BE2C (cell line): ENCODE measurements around the gene RNF31.

Source experiments
- DNase-seq: peaks from one replicate; pipeline ENCODE4 v3.0.0-alpha.2; 2020
- H3K27me3 ChIP-seq: fragments of 250-450 bp; sonication (Bioruptor Pico); 2 replicates; pipeline ENCODE4 v1.5.1; 2020; ENCODE audit warnings: mild to moderate bottlenecking
- H3K36me3 ChIP-seq: fragments of 250-450 bp; sonication (Bioruptor Pico); 2 replicates; pipeline ENCODE4 v1.5.1; 2020; ENCODE audit warnings: mild to moderate bottlenecking
- H3K4me1 ChIP-seq: fragments of 250-450 bp; sonication (Bioruptor Pico); 2 replicates; pipeline ENCODE4 v1.5.1; 2020
- H3K4me3 ChIP-seq: 2 replicates; pipeline ENCODE4 v1.5.1; 2011; ENCODE audit warnings: low read depth, low read length
- H3K9me3 ChIP-seq: fragments of 250-450 bp; sonication (Bioruptor Pico); 2 replicates; pipeline ENCODE4 v1.5.1; 2020
- TF ChIP-seq, protein P1 (sequence below): IDR thresholded peaks from 2 replicates; pipeline ENCODE4 v1.5.1; 2012; ENCODE audit warnings: mild to moderate bottlenecking, low read depth, low read length

RNF31 gene

DNA sequence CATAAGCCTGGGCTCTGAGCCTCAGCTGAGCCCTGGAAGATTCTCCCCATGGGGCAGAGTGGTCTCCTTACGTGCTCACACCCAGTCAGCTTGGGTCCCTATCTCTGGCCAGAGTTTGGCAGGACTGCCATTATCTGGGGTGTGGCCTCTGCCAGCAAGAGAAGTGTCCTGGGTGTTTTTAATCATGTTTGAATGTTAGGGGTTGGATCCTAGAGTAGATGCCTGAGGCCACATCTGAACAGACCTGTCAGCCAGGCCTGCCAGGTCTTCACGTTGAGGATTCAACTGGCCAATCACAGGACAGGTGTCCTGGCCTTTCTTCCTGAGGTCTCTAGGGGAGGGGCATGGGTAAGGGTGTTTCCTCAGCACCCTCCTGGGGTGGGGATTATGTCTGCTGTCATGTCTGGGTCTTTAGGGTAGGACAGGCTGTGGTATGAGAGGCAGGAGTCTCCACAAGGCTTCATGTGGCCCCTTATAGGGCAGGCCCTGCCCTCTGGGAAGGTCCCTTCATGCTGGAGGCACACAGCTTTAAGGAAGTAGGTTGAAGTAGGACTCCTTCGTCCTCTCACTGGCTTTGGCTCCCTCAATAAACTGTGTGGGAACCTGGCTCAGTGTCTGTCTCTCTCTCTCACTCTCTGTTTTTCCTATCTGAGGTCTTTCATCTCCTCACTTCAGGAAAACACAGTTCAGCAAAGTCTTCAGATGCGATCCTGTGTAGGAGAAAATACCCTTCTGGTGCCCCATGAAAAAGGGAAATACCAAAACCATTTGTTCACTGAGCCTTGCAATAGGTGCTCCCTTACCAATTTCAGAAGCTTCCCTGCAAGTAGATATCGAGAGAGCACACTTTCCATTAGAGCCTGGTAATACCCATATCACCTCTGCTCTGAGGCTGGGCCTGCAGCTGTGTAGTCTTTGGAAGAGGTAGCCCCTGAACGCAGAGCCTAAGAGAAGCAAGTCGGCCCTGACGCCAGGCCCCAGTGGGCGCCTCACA, 23.6 kb upstream of the RNF31 start:
- Histone ChIP-seq H3K27me3 (no peaks in the 10 kb centered on the region), H3K36me3 (peaks cover 14% of the 10 kb centered on the region), H3K9me3 (no peaks in the 10 kb centered on the region), H3K4me3 (no peak overlapping the region), H3K4me1 (no peaks in the 10 kb centered on the region)
- DNase-seq: no peak
- TF ChIP-seq, protein P1, sequence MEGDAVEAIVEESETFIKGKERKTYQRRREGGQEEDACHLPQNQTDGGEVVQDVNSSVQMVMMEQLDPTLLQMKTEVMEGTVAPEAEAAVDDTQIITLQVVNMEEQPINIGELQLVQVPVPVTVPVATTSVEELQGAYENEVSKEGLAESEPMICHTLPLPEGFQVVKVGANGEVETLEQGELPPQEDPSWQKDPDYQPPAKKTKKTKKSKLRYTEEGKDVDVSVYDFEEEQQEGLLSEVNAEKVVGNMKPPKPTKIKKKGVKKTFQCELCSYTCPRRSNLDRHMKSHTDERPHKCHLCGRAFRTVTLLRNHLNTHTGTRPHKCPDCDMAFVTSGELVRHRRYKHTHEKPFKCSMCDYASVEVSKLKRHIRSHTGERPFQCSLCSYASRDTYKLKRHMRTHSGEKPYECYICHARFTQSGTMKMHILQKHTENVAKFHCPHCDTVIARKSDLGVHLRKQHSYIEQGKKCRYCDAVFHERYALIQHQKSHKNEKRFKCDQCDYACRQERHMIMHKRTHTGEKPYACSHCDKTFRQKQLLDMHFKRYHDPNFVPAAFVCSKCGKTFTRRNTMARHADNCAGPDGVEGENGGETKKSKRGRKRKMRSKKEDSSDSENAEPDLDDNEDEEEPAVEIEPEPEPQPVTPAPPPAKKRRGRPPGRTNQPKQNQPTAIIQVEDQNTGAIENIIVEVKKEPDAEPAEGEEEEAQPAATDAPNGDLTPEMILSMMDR: no peak

DNA sequence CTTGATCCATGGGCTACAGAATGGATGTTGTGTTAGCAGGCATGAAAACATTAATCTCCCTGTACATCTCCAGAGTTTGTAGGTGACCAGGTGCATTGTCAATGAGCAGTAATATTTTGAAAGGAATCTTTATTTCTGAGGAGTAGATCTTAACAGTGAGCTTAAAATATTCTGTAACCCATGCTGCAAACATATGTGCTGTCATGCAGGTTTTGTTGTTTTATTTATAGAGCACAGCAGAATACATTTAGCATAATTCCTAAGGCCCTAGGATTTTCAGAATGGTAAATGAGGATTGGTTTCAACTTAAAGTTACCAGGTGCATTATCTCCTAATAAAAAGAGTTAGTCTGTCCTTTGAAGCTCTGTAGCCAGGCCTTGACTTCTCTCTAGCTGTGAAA, 20.4 kb upstream of the RNF31 start:
- TF ChIP-seq, protein P1: no peak
- no peak for DNase-seq
- no peaks in the 10 kb centered on the region for H3K36me3 ChIP-seq
- no peak overlapping the region for H3K4me3 ChIP-seq
- no peaks in the 10 kb centered on the region for H3K9me3 ChIP-seq
- no peaks in the 10 kb centered on the region for H3K27me3 ChIP-seq
- H3K4me1 ChIP-seq: no peaks in the 10 kb centered on the region

DNA sequence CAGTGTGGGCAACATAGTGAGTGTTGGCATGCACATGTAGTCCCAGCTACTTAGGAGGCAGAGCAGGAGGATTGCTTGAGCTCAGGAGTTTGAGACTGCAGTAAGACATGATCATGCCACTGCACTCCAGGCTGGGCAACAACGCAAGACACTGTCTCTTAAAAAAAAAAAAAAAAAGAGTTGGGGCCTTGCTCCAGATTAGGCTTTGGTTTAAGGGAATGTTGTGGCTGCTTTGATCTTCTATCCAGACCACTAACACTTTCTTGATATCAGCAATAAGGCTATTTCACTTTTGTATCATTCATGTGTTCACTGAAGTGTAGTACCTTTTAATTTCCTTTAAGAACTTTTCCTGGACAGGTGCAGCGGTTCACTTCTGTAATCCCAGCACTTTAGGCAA, 19.6 kb upstream of the RNF31 start:
- Histone ChIP-seq H3K36me3 (no peaks in the 10 kb centered on the region), H3K4me3 (no peak overlapping the region), H3K9me3 (no peaks in the 10 kb centered on the region), H3K4me1 (no peaks in the 10 kb centered on the region), H3K27me3 (no peaks in the 10 kb centered on the region)
- DNase-seq: no peak
- TF ChIP-seq, protein P1: no peak

DNA sequence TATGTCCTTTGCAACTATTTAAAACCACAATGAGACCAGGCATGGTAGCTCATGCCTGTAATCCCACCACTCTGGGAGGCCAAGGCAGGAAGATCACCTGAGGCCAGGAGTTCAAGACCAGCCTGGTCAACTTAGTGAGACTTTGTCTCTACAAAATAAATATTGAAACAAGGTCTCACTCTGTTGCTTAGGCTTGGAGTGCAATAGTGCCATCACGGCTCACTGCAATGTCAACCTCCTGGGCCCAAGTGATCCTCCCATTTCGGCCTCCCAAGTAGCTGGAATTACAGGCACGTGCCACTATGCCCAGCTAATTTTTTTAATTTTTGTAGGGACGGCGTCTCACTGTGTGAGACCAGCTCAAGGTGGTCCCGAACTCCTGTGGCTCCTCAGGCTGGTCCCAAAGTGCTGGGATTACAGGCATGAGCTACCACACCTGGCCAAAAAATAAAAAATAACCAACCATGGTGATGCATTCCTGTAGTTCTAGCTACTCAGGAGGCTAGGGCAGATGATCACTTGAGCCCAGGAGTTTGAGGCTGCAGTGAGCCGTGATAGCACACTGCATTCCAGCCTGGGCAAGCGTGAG, 17.8 kb upstream of the RNF31 start:
- TF ChIP-seq, protein P1: no peak
- Histone ChIP-seq H3K27me3 (no peaks in the 10 kb centered on the region), H3K4me3 (no peak overlapping the region), H3K9me3 (no peaks in the 10 kb centered on the region), H3K36me3 (no peaks in the 10 kb centered on the region), H3K4me1 (no peaks in the 10 kb centered on the region)
- no peak for DNase-seq

DNA sequence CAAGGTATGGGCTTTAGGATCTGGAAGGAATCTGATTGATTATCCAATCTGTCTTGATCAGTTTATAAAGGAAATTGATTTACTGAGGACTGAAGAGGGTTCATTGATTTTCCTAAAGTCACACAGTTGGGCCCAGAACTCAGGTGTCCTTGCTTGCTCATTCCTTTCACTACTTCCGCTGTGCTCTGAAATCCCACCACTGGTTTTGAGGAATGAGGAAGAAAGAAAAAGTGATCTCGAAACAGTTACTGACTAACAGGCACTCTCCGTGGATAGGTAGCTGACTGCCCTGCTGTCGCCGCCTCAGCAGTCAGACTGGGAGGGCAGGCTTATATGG, 16.9 kb upstream of the RNF31 start, which contains the start of gene FITM1:
Gene FITM1 (plus strand): TSS at position 280 of the 337 bp plus-strand sequence. CDS start 905 bp downstream, outside the sequence.
- DNase-seq: no peak
- Histone ChIP-seq H3K9me3 (no peaks in the 10 kb centered on the region), H3K4me3 (no peak within 1 kb of the TSS)

More for the DNA sequence above, 16.9 kb upstream of the RNF31 start, which contains the start of gene FITM1:
- Histone ChIP-seq H3K4me1 (no peaks in the 10 kb centered on the region), H3K36me3 (no peaks in the 10 kb centered on the region), H3K27me3 (no peaks in the 10 kb centered on the region)
- TF ChIP-seq, protein P1: no peak
